Hepatocyte (in vitro differentiated cells): Measurements from ENCODE around the gene CDH4. TPM values are rescaled to one million over a fixed set of nuclear protein-coding genes. Genes with fewer than 3 reads are reported as not detected.
"Not testable (repeated sequence)": the region's sequence is repeated elsewhere in the genome, so short reads cannot be mapped to it uniquely, and the experiment has no call there.

Experiments
- DNase-seq: peaks from one replicate; pipeline ENCODE4 v3.0.0-alpha.2; 2016; ENCODE audit warnings: low spot score
- H2AFZ ChIP-seq: fragments of 200-600 bp; sonication (generic); 2 replicates; pipeline ENCODE4 v1.6.0; 2016; ENCODE audit warnings: antibody characterized with exemption, mild to moderate bottlenecking
- H3K27ac ChIP-seq: fragments of 200-600 bp; sonication (generic); 2 replicates; pipeline ENCODE4 v1.5.1; 2016; ENCODE audit warnings: mild to moderate bottlenecking
- H3K27me3 ChIP-seq: fragments of 200-600 bp; sonication (generic); 2 replicates; pipeline ENCODE4 v1.6.1; 2016
- H3K36me3 ChIP-seq: fragments of 200-600 bp; sonication (generic); replicated peaks from 2 replicates; pipeline ENCODE4 v1.5.1; 2016; ENCODE audit warnings: low read depth; ENCODE audit not compliant: insufficient read depth
- H3K4me1 ChIP-seq: fragments of 200-600 bp; sonication (generic); 2 replicates; pipeline ENCODE4 v1.5.1; 2016; ENCODE audit warnings: mild to moderate bottlenecking, moderate library complexity; ENCODE audit not compliant: insufficient read depth
- H3K4me2 ChIP-seq: fragments of 200-600 bp; sonication (generic); 2 replicates; pipeline ENCODE4 v1.6.0; 2016
- H3K4me3 ChIP-seq: fragments of 200-600 bp; sonication (generic); 2 replicates; pipeline ENCODE4 v1.5.1; 2016; ENCODE audit warnings: mild to moderate bottlenecking
- H3K79me2 ChIP-seq: fragments of 200-600 bp; sonication (generic); 2 replicates; pipeline ENCODE4 v1.6.0; 2017; ENCODE audit warnings: mild to moderate bottlenecking
- H3K9me2 ChIP-seq: fragments of 200-600 bp; sonication (generic); replicated peaks from 2 replicates; pipeline ENCODE4 v1.6.0; 2017; ENCODE audit warnings: mild to moderate bottlenecking; ENCODE audit not compliant: insufficient read depth
- H3K9me3 ChIP-seq: fragments of 200-600 bp; sonication (generic); 2 replicates; pipeline ENCODE4 v1.5.1; 2016; ENCODE audit warnings: low read depth, mild to moderate bottlenecking
- H4K20me1 ChIP-seq: fragments of 200-600 bp; sonication (generic); 2 replicates; pipeline ENCODE4 v1.6.0; 2016; ENCODE audit warnings: mild to moderate bottlenecking; ENCODE audit not compliant: insufficient read depth, poor library complexity, severe bottlenecking
- EZH2 ChIP-seq: fragments of 200-600 bp; sonication (generic); IDR thresholded peaks from 2 replicates; pipeline ENCODE4 v1.6.1; 2016; ENCODE audit warnings: antibody characterized with exemption, mild to moderate bottlenecking, borderline replicate concordance
- EZH2phosphoT487 ChIP-seq: fragments of 200-600 bp; sonication (generic); IDR thresholded peaks from one replicate; pipeline ENCODE4 v1.6.1; 2018; ENCODE audit warnings: antibody characterized with exemption, mild to moderate bottlenecking, low read depth, moderate library complexity; ENCODE audit not compliant: unreplicated experiment, severe bottlenecking
- WGBS: methylation state at CpG from one replicate; pipeline ENCODE4 v1.1.6; 2016; ENCODE audit warnings: low lambda C conversion rate; ENCODE audit errors: missing lambda C conversion rate; 5-methylcytosine and 5-hydroxymethylcytosine counted together
- polyA plus RNA-seq: library from polyadenylated mRNA; unstranded; fragments of >200 nt; fragmentation: Nextera tagmentation; extraction: Ambion mirVana; gene quantifications from 2 replicates; pipeline ENCODE4 v1.2.1, GENCODE V29; 2016
- total RNA-seq: library from RNA; depleted of rRNA; stranded (reverse); fragments of >200 nt; gene quantifications from 2 replicates; pipeline ENCODE4 v1.2.3, GENCODE V29; 2014
- TF ChIP-seq, protein P1 (sequence below): fragments of 200-600 bp; sonication (generic); IDR thresholded peaks from 2 replicates; pipeline ENCODE4 v1.5.1; 2016; ENCODE audit warnings: antibody characterized with exemption, mild to moderate bottlenecking; ENCODE audit not compliant: poor library complexity

CDH4 gene
- total and polyA plus RNA-seq, 2 experiments from 2014 or later, result 0.53 to 0.73 TPM

- no peaks in the 10 kb centered on the region for H3K9me2 ChIP-seq
- 95% methylated on average over 10 of the region's 10 CpGs for WGBS
- no peak overlapping the region for H3K4me2 ChIP-seq
- H3K4me1 ChIP-seq, result no peaks in the 10 kb centered on the region
- H3K9me3 ChIP-seq, result no peaks in the 10 kb centered on the region
- no peaks in the 10 kb centered on the region for H3K36me3 ChIP-seq
- H3K79me2 ChIP-seq, result no peaks in the 10 kb centered on the region
- no peak overlapping the region for H2AFZ ChIP-seq
- H3K27ac ChIP-seq, result no peak overlapping the region
- no peaks in the 10 kb centered on the region for H4K20me1 ChIP-seq
- no peaks in the 10 kb centered on the region for H3K27me3 ChIP-seq
- no peak overlapping the region for H3K4me3 ChIP-seq
- TF ChIP-seq, protein P1, sequence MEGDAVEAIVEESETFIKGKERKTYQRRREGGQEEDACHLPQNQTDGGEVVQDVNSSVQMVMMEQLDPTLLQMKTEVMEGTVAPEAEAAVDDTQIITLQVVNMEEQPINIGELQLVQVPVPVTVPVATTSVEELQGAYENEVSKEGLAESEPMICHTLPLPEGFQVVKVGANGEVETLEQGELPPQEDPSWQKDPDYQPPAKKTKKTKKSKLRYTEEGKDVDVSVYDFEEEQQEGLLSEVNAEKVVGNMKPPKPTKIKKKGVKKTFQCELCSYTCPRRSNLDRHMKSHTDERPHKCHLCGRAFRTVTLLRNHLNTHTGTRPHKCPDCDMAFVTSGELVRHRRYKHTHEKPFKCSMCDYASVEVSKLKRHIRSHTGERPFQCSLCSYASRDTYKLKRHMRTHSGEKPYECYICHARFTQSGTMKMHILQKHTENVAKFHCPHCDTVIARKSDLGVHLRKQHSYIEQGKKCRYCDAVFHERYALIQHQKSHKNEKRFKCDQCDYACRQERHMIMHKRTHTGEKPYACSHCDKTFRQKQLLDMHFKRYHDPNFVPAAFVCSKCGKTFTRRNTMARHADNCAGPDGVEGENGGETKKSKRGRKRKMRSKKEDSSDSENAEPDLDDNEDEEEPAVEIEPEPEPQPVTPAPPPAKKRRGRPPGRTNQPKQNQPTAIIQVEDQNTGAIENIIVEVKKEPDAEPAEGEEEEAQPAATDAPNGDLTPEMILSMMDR, result no peak
- TF ChIP-seq EZH2phosphoT487 (no peak), EZH2 (no peak)
- DNase-seq, result no peak
Observed at GRCh38 chr20:61451009-61451408, 198.9 kb downstream of the CDH4 start.

- Histone ChIP-seq H3K4me2 (no peak overlapping the region), H3K27me3 (no peaks in the 10 kb centered on the region), H2AFZ (no peak overlapping the region), H3K79me2 (no peaks in the 10 kb centered on the region), H3K9me2 (no peaks in the 10 kb centered on the region), H3K4me1 (no peaks in the 10 kb centered on the region), H3K9me3 (no peaks in the 10 kb centered on the region), H3K4me3 (no peak overlapping the region), H4K20me1 (no peaks in the 10 kb centered on the region), H3K36me3 (no peaks in the 10 kb centered on the region), H3K27ac (no peak overlapping the region)
- no peak for DNase-seq
- TF ChIP-seq EZH2phosphoT487, result no peak
- TF ChIP-seq EZH2, result no peak
- TF ChIP-seq, protein P1, result no peak
- WGBS, result 82% methylated on average over 8 of the region's 8 CpGs
Observed at GRCh38 chr20:61451953-61452352, 199.9 kb downstream of the CDH4 start.

DNA sequence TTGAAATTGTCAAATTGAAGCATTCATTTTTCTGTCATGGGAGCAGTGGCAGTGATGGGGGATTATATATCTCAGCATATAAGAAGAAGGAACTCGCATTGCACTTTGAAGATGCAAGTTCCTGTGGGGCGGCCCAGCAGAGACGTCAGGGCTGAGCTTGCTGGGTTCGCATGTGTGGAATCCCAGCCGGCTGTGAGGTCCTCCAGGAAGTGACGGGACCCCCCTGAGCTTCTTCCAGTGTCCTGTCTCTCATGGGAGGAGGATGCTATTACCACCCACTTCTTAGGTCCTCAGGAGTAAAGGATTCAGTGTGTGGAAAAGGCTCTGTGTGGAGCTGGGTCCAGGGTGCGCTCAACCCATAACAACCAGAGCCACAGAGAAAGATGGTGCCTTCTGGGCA lies 201.2 kb downstream of the CDH4 start:
- Histone ChIP-seq H3K27ac (no peak overlapping the region), H3K36me3 (no peaks in the 10 kb centered on the region), H2AFZ (no peak overlapping the region), H3K4me2 (no peak overlapping the region), H4K20me1 (no peaks in the 10 kb centered on the region), H3K4me1 (no peaks in the 10 kb centered on the region), H3K79me2 (no peaks in the 10 kb centered on the region), H3K9me3 (no peaks in the 10 kb centered on the region), H3K4me3 (no peak overlapping the region), H3K9me2 (no peaks in the 10 kb centered on the region), H3K27me3 (no peaks in the 10 kb centered on the region)
- WGBS, result 77% methylated on average over 7 of the region's 7 CpGs
- no peak for DNase-seq
- TF ChIP-seq EZH2phosphoT487, result no peak
- TF ChIP-seq, protein P1, result no peak
- no peak for TF ChIP-seq EZH2

DNA sequence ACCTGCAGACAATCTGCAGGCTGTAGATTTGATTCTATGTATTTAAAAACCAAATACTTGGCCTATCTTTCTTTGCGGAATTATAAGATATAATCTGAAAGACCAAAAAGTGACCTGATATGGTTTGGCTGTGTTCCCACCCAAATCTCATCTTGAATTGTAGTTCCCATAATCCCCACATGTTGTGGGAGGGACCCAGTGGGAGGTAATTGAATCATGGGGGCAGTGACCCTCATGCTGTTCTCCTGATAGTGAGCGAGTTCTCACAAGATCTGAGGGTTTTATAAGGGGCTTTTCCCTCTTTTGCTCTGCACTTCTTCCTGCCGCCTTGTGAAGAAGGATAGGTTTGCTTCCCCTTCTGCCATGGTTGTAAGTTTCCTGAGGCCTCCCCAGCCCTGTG lies 201.6 kb downstream of the CDH4 start:
- not testable (repeated sequence) for H3K4me2 ChIP-seq, H3K9me3 ChIP-seq, H3K79me2 ChIP-seq, H3K27me3 ChIP-seq, H3K4me1 ChIP-seq, H3K27ac ChIP-seq, H4K20me1 ChIP-seq, H3K36me3 ChIP-seq, H3K9me2 ChIP-seq, H3K4me3 ChIP-seq, H2AFZ ChIP-seq, DNase-seq
- 83% methylated on average over 3 of the region's 3 CpGs for WGBS
